Panc1 (cell line): ENCODE results near the gene TXLNA. TPM values are rescaled to one million over a fixed set of nuclear protein-coding genes. Genes with fewer than 3 reads are reported as not detected.

Experiments
- ATAC-seq: fragments of 200-7000 bp; cut with Tn5 transposase; 2 replicates; pipeline ENCODE4 v1.9.1; 2020; ENCODE audit warnings: mild to moderate bottlenecking, moderate library complexity
- BruUV-seq: library from RNA; stranded (reverse); fragments of 400-500 nt; replicated peaks from 2 replicates; lab custom pipeline; 2021; lab: Mats Ljungman, UMichigan
- CTCF ChIA-PET: fragments of 300-600 bp; sonication (Branson Sonifier 250); formaldehyde crosslinking; loops from one replicate; lab custom pipeline; 2022; ENCODE audit warnings: antibody characterized with exemption; lab: Charles Lee
- POLR2A ChIA-PET: fragments of 300-600 bp; sonication (Branson Sonifier 250); formaldehyde crosslinking; loops from one replicate; lab custom pipeline; 2022; ENCODE audit warnings: antibody characterized with exemption; lab: Charles Lee
- DNase-seq: peaks from one replicate; pipeline ENCODE4 v3.0.0-alpha.2; 2010; ENCODE audit warnings: low read depth, low spot score
- H3K27ac ChIP-seq: 2 replicates; pipeline ENCODE4 v1.5.1; 2011; ENCODE audit warnings: mild to moderate bottlenecking, low read length, inconsistent platforms
- H3K27me3 ChIP-seq: fragments of 200-500 bp; sonication (Bioruptor generic); 2 replicates; pipeline ENCODE4 v1.6.0; 2014; ENCODE audit warnings: low read length, inconsistent platforms; ENCODE audit not compliant: control insufficient read depth, insufficient read depth
- H3K36me3 ChIP-seq: fragments of 200-500 bp; sonication (Bioruptor generic); 2 replicates; pipeline ENCODE4 v1.5.1; 2014; ENCODE audit warnings: inconsistent platforms, mild to moderate bottlenecking, low read length, moderate library complexity; ENCODE audit not compliant: control insufficient read depth, insufficient read depth
- H3K4me1 ChIP-seq: 2 replicates; pipeline ENCODE4 v1.5.1; 2011; ENCODE audit warnings: inconsistent platforms, mild to moderate bottlenecking, low read length, moderate library complexity; ENCODE audit not compliant: control insufficient read depth, insufficient read depth
- H3K4me3 ChIP-seq, 2 experiments: 2 replicates each; pipeline ENCODE4 v1.5.1; 2011 to 2012; ENCODE audit warnings: low read depth in 2 of 2, low read length in 2 of 2, mild to moderate bottlenecking in 2 of 2, inconsistent platforms in 1 of 2, moderate library complexity in 1 of 2
- H3K9me3 ChIP-seq: fragments of 200-500 bp; sonication (Bioruptor generic); 2 replicates; pipeline ENCODE4 v1.5.1; 2014; ENCODE audit warnings: low read depth, mild to moderate bottlenecking, inconsistent platforms, low read length, moderate library complexity; ENCODE audit not compliant: control insufficient read depth, insufficient read depth
- CTCF ChIP-seq: fragments of 450-650 bp; IDR thresholded peaks from 2 replicates; pipeline ENCODE4 v1.5.1; 2017; ENCODE audit warnings: mild to moderate bottlenecking
- POLR2AphosphoS5 ChIP-seq: IDR thresholded peaks from 2 replicates; pipeline ENCODE4 v1.6.1; 2012; ENCODE audit warnings: mild to moderate bottlenecking, low read depth, low read length, moderate library complexity
- REST ChIP-seq, 2 experiments: IDR thresholded peaks; 2 replicates each; pipeline ENCODE4 v1.6.1; 2011 to 2012; ENCODE audit warnings: low read depth in 2 of 2, control low read depth in 1 of 2, low read length in 1 of 2, mild to moderate bottlenecking in 1 of 2, moderate library complexity in 1 of 2; ENCODE audit not compliant: insufficient read depth in 1 of 2
- SIN3A ChIP-seq: IDR thresholded peaks from 2 replicates; pipeline ENCODE4 v1.6.1; 2012; ENCODE audit warnings: low read depth, mild to moderate bottlenecking, low read length, moderate library complexity, borderline replicate concordance; ENCODE audit not compliant: insufficient read depth
- TCF7L2 ChIP-seq: IDR thresholded peaks from 2 replicates; pipeline ENCODE4 v1.6.1; 2011; ENCODE audit warnings: mild to moderate bottlenecking, low read depth, low read length, inconsistent platforms
- in situ Hi-C: cut with HindIII; loops from 2 replicates; pipeline ENCODE4 v1.10.0; 2016; ENCODE audit warnings: low sequenced_read_pairs, low pct_unique_long_range_greater_than_20kb
- intact Hi-C: fragments of 100-400 bp; cut with micrococcal nuclease; formaldehyde crosslinking; loops from one replicate; pipeline ENCODE4 v1.10.0; 2022; ENCODE audit not compliant: unreplicated experiment
- total RNA-seq: library from RNA; stranded (reverse); gene quantifications from one replicate; pipeline ENCODE4 v1.2.1, GENCODE V29; 2021; ENCODE audit not compliant: unreplicated experiment

The TXLNA gene
- total RNA-seq, 1 experiment from 2014 or later: 115 TPM

GRCh38 chr1:32231843-32232432, 52.5 kb downstream of the TXLNA start:
- Histone ChIP-seq H3K4me1 (no peaks in the 10 kb centered on the region), H3K9me3 (no peaks in the 10 kb centered on the region), H3K27me3 (no peaks in the 10 kb centered on the region), H3K36me3 (peaks cover 11% of the 10 kb centered on the region), H3K27ac (no peak overlapping the region), H3K4me3 (no peak overlapping the region)
- in situ Hi-C loops: no loop called here
- ChIA-PET CTCF (interaction anchor here (0.6 kb wide), 1 partner anchor 13 kb away, joined by 5 read pairs; no protein-coding TSS in a partner anchor), POLR2A (interaction anchor here (0.7 kb wide), 1 partner anchor 25 kb away, joined by 4 read pairs; no protein-coding TSS in a partner anchor)
- no TSS peak for BruUV-seq
- intact Hi-C loops: no loop called here
- ATAC-seq (0 out of 2 replicates have a peak, but pooled peaks have one; percentile 3), DNase-seq (no peak)
- TF ChIP-seq POLR2AphosphoS5: peak; percentile 22
- TF ChIP-seq SIN3A: no peak

GRCh38 chr1:32232558-32233304, 53.3 kb downstream of the TXLNA start:
- ATAC-seq (no peak), DNase-seq (no peak)
- Histone ChIP-seq H3K9me3 (no peaks in the 10 kb centered on the region), H3K36me3 (peaks cover 7% of the 10 kb centered on the region), H3K27ac (no peak overlapping the region), H3K27me3 (no peaks in the 10 kb centered on the region), H3K4me1 (no peaks in the 10 kb centered on the region), H3K4me3 (no peak overlapping the region)
- ChIA-PET POLR2A (no interaction called here), CTCF (no interaction called here)
- no peak for TF ChIP-seq TCF7L2
- TF ChIP-seq REST (IDR thresholded peaks at IDR 0.05; ENCODE audit: insufficient read depth in 1 of 2, low read depth in 2 of 2, low read length in 1 of 2): no peak
- no peak; the same call in none of the 2 replicates for TF ChIP-seq POLR2AphosphoS5
- no peak for TF ChIP-seq CTCF
- no peak for TF ChIP-seq SIN3A
- BruUV-seq: no TSS peak
- in situ Hi-C loops: no loop called here
- intact Hi-C loops: no loop called here
